ENCODE data around the gene FOCAD.

GRCh38 chr9:20987521-20987920 lies 303.5 kb downstream of the FOCAD start:
- TF ChIP-seq CTCF (IDR thresholded peaks at IDR 0.05): no peak
- TF ChIP-seq POLR2AphosphoS5 (IDR thresholded peaks at IDR 0.05): no peak
- no peak for TF ChIP-seq POLR2A (IDR thresholded peaks at IDR 0.05)

Measured in stomach (tissue), 4 donors.